A673 (cell line): ENCODE results near the gene PDPR.

ENCODE experiments used
- EZH2 ChIP-seq: fragments of 200-600 bp; sonication (generic); IDR thresholded peaks from 2 replicates; pipeline ENCODE4 v1.6.1; 2017; ENCODE audit warnings: borderline replicate concordance, low read depth, mild to moderate bottlenecking, mixed read lengths, antibody characterized with exemption, low read length; ENCODE audit not compliant: poor library complexity, severe bottlenecking
- TF ChIP-seq, protein P1 (sequence below): fragments of 300-800, 200-600 bp; sonication (generic); conservative IDR thresholded peaks from 2 replicates; pipeline ENCODE4 v1.5.1; 2017; ENCODE audit warnings: low read depth, mild to moderate bottlenecking, antibody characterized with exemption, low read length, moderate library complexity, mixed read lengths

DNA sequence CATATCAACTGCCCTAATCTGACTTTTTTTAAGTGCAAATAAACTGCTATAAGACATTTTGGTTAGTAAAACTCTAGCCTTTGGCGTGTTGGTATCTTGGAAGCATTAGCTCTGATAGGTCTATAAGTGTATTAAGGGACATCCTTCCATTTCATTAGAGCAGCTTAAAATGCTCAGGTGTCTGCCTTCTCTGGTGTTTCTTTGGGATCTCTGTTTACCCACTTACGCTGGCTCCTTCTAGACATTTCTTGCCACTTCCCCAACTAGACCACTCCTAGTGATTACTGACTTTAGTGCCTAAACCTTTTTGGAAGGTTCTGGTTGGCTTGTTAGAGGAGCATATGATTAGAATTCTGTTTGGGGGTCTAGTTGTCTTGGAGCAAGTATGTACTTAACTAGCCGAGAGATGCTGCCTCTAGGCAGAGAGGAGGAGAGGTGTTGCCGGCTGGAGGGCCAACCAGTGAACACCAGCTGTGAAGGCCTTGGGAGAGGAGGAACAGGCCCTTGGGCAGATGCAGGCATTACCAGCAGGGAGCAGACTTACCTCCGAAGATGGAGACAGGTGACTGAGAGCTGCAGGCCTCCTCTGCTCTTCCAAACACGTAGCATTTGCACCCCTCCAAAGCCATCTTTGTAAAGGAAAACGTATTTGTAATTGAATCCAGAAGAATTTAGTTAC lies 44.3 kb downstream of the PDPR start:
- TF ChIP-seq, protein P1, sequence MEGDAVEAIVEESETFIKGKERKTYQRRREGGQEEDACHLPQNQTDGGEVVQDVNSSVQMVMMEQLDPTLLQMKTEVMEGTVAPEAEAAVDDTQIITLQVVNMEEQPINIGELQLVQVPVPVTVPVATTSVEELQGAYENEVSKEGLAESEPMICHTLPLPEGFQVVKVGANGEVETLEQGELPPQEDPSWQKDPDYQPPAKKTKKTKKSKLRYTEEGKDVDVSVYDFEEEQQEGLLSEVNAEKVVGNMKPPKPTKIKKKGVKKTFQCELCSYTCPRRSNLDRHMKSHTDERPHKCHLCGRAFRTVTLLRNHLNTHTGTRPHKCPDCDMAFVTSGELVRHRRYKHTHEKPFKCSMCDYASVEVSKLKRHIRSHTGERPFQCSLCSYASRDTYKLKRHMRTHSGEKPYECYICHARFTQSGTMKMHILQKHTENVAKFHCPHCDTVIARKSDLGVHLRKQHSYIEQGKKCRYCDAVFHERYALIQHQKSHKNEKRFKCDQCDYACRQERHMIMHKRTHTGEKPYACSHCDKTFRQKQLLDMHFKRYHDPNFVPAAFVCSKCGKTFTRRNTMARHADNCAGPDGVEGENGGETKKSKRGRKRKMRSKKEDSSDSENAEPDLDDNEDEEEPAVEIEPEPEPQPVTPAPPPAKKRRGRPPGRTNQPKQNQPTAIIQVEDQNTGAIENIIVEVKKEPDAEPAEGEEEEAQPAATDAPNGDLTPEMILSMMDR = no peak
- no peak for TF ChIP-seq EZH2
